GM19240 (cell line): ENCODE results near the gene GLB1L2.

Experiments
- DNase-seq: peaks from one replicate; pipeline ENCODE4 v3.0.0; 2011; ENCODE audit warnings: low spot score; ENCODE audit not compliant: insufficient read length

The GLB1L2 gene

DNA sequence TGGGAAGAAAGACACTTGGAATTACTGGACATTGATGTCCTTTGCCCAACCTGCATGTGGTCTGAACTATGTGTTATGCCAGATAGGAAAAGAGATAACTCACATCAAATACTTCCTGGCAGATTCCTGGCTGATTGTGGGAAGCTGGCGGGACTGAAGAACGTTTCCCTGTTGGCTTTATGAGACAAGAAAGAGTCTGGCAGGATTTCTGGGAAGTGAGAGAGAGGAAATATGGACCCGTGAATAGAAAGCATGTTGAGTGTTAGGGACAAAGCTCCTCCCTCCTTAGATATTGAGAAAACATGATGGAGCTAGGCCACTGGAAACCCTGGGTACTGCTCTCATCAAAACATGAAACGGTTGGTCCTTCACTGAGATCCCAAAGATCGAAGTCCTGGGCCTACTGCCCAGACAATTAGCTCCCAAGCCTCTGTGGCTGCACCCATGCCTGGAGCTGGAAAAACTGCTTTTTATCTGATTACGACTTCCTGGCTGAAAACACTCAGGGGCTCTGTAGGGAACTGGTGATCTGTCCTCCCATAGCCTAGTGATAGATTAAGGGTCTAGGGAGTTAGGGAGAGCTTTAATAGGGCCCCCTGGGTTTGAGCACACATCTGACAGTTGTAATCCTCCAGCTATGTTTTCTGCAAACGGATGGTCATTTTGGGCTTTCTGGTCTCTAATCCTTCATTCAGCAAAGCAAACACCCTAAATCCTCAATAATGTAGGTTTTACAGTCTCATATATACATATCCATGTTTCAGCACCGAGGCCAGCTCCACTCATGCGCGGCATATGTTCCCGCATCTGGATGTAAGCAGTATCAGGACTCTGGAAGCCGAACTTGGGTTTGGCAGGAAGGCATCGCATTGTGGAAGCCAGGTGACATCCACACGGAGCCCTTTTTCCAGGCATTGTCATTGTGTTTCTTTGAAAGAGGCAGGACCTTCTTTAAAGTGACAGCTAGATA is 86.4 kb downstream of the GLB1L2 start:
- no peak for DNase-seq

DNA sequence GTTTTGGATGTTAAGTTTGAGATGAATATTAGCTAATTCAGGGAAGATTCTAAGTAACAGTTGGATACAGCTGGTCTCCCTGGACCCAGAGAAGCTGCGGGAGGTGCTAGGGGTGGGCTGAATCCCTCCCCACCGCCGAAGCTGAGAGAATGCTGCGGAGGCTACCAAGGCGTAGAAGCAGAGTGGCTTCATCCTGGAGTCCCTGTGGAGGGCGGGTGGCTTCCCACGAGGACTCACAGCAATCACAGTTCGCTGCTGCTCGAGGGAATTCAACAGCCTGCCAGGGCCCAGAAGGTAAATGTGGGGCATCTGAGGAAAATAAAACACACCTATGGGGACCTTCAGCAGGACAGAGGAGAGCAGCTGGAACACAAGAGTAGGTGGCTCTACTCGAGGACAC is 91.3 kb downstream of the GLB1L2 start:
- no peak for DNase-seq

DNA sequence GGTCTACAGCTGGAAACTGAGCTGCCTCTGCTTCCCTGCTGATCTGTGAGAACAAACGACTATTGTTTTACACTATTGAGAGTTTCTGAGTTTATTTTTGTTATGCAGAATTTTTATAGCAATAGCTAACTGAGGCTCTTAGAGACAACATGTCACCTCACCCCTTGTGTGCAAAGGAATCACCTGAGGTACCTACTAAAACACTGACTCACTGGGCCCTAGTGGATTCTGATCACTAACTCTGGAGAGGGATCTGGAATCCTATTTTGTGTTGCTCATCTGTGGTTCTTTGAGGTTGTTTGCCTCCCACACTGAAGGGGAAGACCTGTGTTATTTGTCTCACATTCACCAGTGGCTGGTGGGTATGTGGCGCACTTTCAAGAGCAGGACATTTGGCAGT is 93.6 kb downstream of the GLB1L2 start:
- no peak for DNase-seq
